Panc1 (cell line): ENCODE measurements around the gene NRP1.

Source experiments
- POLR2AphosphoS5 ChIP-seq: IDR thresholded peaks from 2 replicates; pipeline ENCODE4 v1.6.1; 2012; ENCODE audit warnings: mild to moderate bottlenecking, low read depth, low read length, moderate library complexity
- TF ChIP-seq, protein P1 (sequence below): fragments of 450-650 bp; IDR thresholded peaks from 2 replicates; pipeline ENCODE4 v1.5.1; 2017; ENCODE audit warnings: mild to moderate bottlenecking
- TF ChIP-seq, protein P2 (sequence below), 2 experiments: IDR thresholded peaks; 2 replicates each; pipeline ENCODE4 v1.6.1; 2011 to 2012; ENCODE audit warnings: low read depth in 2 of 2, control low read depth in 1 of 2, low read length in 1 of 2, mild to moderate bottlenecking in 1 of 2, moderate library complexity in 1 of 2; ENCODE audit not compliant: insufficient read depth in 1 of 2

DNA sequence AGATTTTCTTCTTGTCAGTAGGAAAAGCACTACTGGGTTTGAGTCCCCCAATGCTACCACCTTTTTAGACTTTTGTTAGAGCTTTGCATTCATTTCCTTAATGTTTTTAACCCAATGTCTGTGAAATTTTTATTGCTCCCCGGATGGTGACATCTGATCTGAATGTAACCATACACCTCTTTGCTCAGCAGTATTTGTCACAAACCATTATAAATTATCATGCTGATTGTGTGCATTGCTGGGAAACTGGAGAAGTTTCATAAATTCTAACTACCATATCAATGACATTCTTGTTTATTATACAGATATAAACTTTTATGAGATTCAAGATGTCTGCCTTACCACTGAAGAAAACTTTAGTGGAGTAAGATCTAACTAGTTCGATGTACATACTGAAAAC, 8.5 kb downstream of the NRP1 start:
- no peak for TF ChIP-seq POLR2AphosphoS5
- TF ChIP-seq, protein P1, sequence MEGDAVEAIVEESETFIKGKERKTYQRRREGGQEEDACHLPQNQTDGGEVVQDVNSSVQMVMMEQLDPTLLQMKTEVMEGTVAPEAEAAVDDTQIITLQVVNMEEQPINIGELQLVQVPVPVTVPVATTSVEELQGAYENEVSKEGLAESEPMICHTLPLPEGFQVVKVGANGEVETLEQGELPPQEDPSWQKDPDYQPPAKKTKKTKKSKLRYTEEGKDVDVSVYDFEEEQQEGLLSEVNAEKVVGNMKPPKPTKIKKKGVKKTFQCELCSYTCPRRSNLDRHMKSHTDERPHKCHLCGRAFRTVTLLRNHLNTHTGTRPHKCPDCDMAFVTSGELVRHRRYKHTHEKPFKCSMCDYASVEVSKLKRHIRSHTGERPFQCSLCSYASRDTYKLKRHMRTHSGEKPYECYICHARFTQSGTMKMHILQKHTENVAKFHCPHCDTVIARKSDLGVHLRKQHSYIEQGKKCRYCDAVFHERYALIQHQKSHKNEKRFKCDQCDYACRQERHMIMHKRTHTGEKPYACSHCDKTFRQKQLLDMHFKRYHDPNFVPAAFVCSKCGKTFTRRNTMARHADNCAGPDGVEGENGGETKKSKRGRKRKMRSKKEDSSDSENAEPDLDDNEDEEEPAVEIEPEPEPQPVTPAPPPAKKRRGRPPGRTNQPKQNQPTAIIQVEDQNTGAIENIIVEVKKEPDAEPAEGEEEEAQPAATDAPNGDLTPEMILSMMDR = no peak
- TF ChIP-seq, protein P2, sequence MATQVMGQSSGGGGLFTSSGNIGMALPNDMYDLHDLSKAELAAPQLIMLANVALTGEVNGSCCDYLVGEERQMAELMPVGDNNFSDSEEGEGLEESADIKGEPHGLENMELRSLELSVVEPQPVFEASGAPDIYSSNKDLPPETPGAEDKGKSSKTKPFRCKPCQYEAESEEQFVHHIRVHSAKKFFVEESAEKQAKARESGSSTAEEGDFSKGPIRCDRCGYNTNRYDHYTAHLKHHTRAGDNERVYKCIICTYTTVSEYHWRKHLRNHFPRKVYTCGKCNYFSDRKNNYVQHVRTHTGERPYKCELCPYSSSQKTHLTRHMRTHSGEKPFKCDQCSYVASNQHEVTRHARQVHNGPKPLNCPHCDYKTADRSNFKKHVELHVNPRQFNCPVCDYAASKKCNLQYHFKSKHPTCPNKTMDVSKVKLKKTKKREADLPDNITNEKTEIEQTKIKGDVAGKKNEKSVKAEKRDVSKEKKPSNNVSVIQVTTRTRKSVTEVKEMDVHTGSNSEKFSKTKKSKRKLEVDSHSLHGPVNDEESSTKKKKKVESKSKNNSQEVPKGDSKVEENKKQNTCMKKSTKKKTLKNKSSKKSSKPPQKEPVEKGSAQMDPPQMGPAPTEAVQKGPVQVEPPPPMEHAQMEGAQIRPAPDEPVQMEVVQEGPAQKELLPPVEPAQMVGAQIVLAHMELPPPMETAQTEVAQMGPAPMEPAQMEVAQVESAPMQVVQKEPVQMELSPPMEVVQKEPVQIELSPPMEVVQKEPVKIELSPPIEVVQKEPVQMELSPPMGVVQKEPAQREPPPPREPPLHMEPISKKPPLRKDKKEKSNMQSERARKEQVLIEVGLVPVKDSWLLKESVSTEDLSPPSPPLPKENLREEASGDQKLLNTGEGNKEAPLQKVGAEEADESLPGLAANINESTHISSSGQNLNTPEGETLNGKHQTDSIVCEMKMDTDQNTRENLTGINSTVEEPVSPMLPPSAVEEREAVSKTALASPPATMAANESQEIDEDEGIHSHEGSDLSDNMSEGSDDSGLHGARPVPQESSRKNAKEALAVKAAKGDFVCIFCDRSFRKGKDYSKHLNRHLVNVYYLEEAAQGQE (IDR thresholded peaks at IDR 0.05; ENCODE audit: insufficient read depth in 1 of 2, low read depth in 2 of 2, low read length in 1 of 2) = no peak
